SK-N-SH (cell line): ENCODE measurements around the gene ZBTB16. TPM values are rescaled to one million over a fixed set of nuclear protein-coding genes. Genes with fewer than 3 reads are reported as not detected.

Source experiments
- CTCF ChIA-PET: fragments of 300-600, 350-600 bp; formaldehyde crosslinking; extraction: SDS; loops from one replicate; lab custom pipeline; 2021; lab: Yijun Ruan, JAX
- POLR2A ChIA-PET: fragments of 350-600 bp; sonication (Branson Sonifier 250); formaldehyde crosslinking; extraction: SDS; loops from one replicate; lab custom pipeline; 2020; ENCODE audit warnings: antibody characterized with exemption, inconsistent platforms; lab: Yijun Ruan, JAX
- DNase-seq: peaks from one replicate; pipeline ENCODE4 v3.0.0; 2012
- H2AFZ ChIP-seq: fragments of 200-600 bp; sonication (generic); 2 replicates; pipeline ENCODE4 v1.8.1; 2016; ENCODE audit warnings: antibody characterized with exemption, mild to moderate bottlenecking, low read depth
- H3F3A ChIP-seq: fragments of 200-600 bp; sonication (generic); replicated peaks from 2 replicates; pipeline ENCODE3; 2016; ENCODE audit warnings: antibody characterized with exemption, mild to moderate bottlenecking; ENCODE audit not compliant: insufficient read depth
- H3K27ac ChIP-seq, 2 experiments: fragments of 200-500 bp in 1 of 2; fragments of 200-600 bp in 1 of 2; sonication (Bioruptor generic) in 1 of 2; sonication (generic), shearing (Covaris generic) in 1 of 2; 2 replicates each; pipeline versions ENCODE4 v1.5.1 to v1.6.1; 2014 to 2016; ENCODE audit warnings: low read depth in 2 of 2, inconsistent platforms in 1 of 2, low read length in 1 of 2, mild to moderate bottlenecking in 1 of 2, mixed read lengths in 1 of 2
- H3K27me3 ChIP-seq: fragments of 200-600 bp; sonication (generic), shearing (Covaris generic); 2 replicates; pipeline ENCODE4 v1.6.1; 2016; ENCODE audit warnings: mixed run types; ENCODE audit not compliant: insufficient read depth
- H3K36me3 ChIP-seq, 2 experiments: fragments of 200-500 bp in 1 of 2; fragments of 200-600 bp in 1 of 2; sonication (Bioruptor generic) in 1 of 2; sonication (generic) in 1 of 2; replicated peaks in 1 of 2; 2 replicates each; pipeline versions ENCODE3 to v1.5.1; 2014 to 2016; ENCODE audit warnings: low read length in 1 of 2, mild to moderate bottlenecking in 1 of 2; ENCODE audit not compliant: insufficient read depth in 2 of 2, control insufficient read depth in 1 of 2
- H3K4me1 ChIP-seq, 2 experiments: fragments of 200-500 bp in 1 of 2; fragments of 200-600 bp in 1 of 2; sonication (Bioruptor generic) in 1 of 2; sonication (generic), shearing (Covaris generic) in 1 of 2; 2 replicates each; pipeline versions ENCODE4 v1.5.1 to v1.6.1; 2014 to 2016; ENCODE audit warnings: low read depth in 1 of 2, low read length in 1 of 2, mixed run types in 1 of 2; ENCODE audit not compliant: insufficient read depth in 2 of 2, control insufficient read depth in 1 of 2
- H3K4me2 ChIP-seq: fragments of 200-600 bp; sonication (generic), shearing (Covaris generic); 2 replicates; pipeline ENCODE4 v1.6.1; 2017; ENCODE audit warnings: mixed run types
- H3K4me3 ChIP-seq, 2 experiments: fragments of 200-500 bp in 1 of 2; fragments of 200-600 bp in 1 of 2; sonication (Bioruptor generic) in 1 of 2; sonication (generic), shearing (Covaris generic) in 1 of 2; 2 replicates each; pipeline versions ENCODE4 v1.5.1 to v1.8.1; 2014 to 2016; ENCODE audit warnings: low read depth in 2 of 2, inconsistent platforms in 1 of 2, low read length in 1 of 2, mild to moderate bottlenecking in 1 of 2, mixed read lengths in 1 of 2, moderate library complexity in 1 of 2
- H3K79me2 ChIP-seq: fragments of 200-600 bp; sonication (generic); 2 replicates; pipeline ENCODE4 v1.8.1; 2017; ENCODE audit warnings: mild to moderate bottlenecking; ENCODE audit not compliant: insufficient read depth
- H3K9ac ChIP-seq: fragments of 200-600 bp; sonication (generic); 2 replicates; pipeline ENCODE4 v1.6.1; 2017; ENCODE audit warnings: mixed run types
- H3K9me2 ChIP-seq: fragments of 200-600 bp; sonication (generic); 2 replicates; pipeline ENCODE4 v1.6.1; 2017; ENCODE audit warnings: mixed run types
- H3K9me3 ChIP-seq: fragments of 200-600 bp; sonication (generic); 2 replicates; pipeline ENCODE4 v1.6.1; 2017; ENCODE audit warnings: mixed run types, mild to moderate bottlenecking, moderate library complexity
- H4K20me1 ChIP-seq: fragments of 200-600 bp; sonication (generic); 2 replicates; pipeline ENCODE4 v1.6.1; 2017; ENCODE audit warnings: mild to moderate bottlenecking, mixed run types; ENCODE audit not compliant: insufficient read depth
- ELF1 ChIP-seq: IDR thresholded peaks from 2 replicates; pipeline ENCODE4 v1.4.0; 2012
- EZH2phosphoT487 ChIP-seq: fragments of 200-600 bp; sonication (generic); IDR thresholded peaks from 2 replicates; pipeline ENCODE4 v1.6.1; 2017; ENCODE audit warnings: low read depth, mixed run types, mild to moderate bottlenecking, antibody characterized with exemption, moderate library complexity, borderline replicate concordance
- FOSL2 ChIP-seq: IDR thresholded peaks from 2 replicates; pipeline ENCODE4 v1.4.0; 2012; ENCODE audit warnings: low read depth, mild to moderate bottlenecking, moderate library complexity, borderline replicate concordance
- FOXJ3 ChIP-seq: sonication (generic); formaldehyde crosslinking; IDR thresholded peaks from 2 replicates; pipeline ENCODE4 v1.5.1; 2020; ENCODE audit warnings: mild to moderate bottlenecking, missing genetic modification reagents
- FOXM1 ChIP-seq: IDR thresholded peaks from 2 replicates; pipeline ENCODE4 v1.4.0; 2012; ENCODE audit warnings: low read depth, mild to moderate bottlenecking
- GATA2 ChIP-seq: sonication (generic); formaldehyde crosslinking; IDR thresholded peaks from 2 replicates; pipeline ENCODE4 v1.5.0; 2020; ENCODE audit warnings: mild to moderate bottlenecking, missing genetic modification reagents
- IRF3 ChIP-seq: fragments of 150-350 bp; IDR thresholded peaks from 2 replicates; pipeline ENCODE4 v1.6.1; 2016; ENCODE audit warnings: mild to moderate bottlenecking, low read depth, low read length
- MAX ChIP-seq: IDR thresholded peaks from 2 replicates; pipeline ENCODE4 v1.4.0; 2012; ENCODE audit warnings: low read depth
- MEF2A ChIP-seq: IDR thresholded peaks from 2 replicates; pipeline ENCODE4 v1.4.0; 2012; ENCODE audit warnings: low read depth, borderline replicate concordance
- MXI1 ChIP-seq: IDR thresholded peaks from 2 replicates; pipeline ENCODE4 v1.6.1; 2012; ENCODE audit warnings: mild to moderate bottlenecking, low read depth, low read length, improper control_type of control experiment
- NFIC ChIP-seq: IDR thresholded peaks from 2 replicates; pipeline ENCODE4 v1.4.0; 2012; ENCODE audit warnings: borderline replicate concordance
- NRF1 ChIP-seq: IDR thresholded peaks from 2 replicates; pipeline ENCODE4 v1.6.1; 2012; ENCODE audit warnings: low read depth, mild to moderate bottlenecking, low read length
- PBX3 ChIP-seq: IDR thresholded peaks from 2 replicates; pipeline ENCODE4; 2012
- POLR2AphosphoS5 ChIP-seq: IDR thresholded peaks from 2 replicates; pipeline ENCODE4 v1.6.1; 2012; ENCODE audit warnings: low read depth, low read length
- REST ChIP-seq: IDR thresholded peaks from 2 replicates; pipeline ENCODE4 v1.6.1; 2012; ENCODE audit warnings: mild to moderate bottlenecking, low read depth, low read length, moderate library complexity
- RXRA ChIP-seq: IDR thresholded peaks from 2 replicates; pipeline ENCODE4 v1.4.0; 2012; ENCODE audit warnings: low read depth, mild to moderate bottlenecking, borderline replicate concordance
- SIN3A ChIP-seq: IDR thresholded peaks from 2 replicates; pipeline ENCODE4 v1.6.1; 2012; ENCODE audit warnings: low read depth, mild to moderate bottlenecking, low read length, moderate library complexity, borderline replicate concordance
- SMC3 ChIP-seq: IDR thresholded peaks from 2 replicates; pipeline ENCODE4 v1.6.1; 2012; ENCODE audit warnings: low read depth, low read length, improper control_type of control experiment
- USF2 ChIP-seq: fragments of 150-350 bp; IDR thresholded peaks from 2 replicates; pipeline ENCODE4 v1.6.1; 2017; ENCODE audit warnings: antibody characterized with exemption, low read length, low read depth, borderline replicate concordance
- YY1 ChIP-seq: IDR thresholded peaks from 2 replicates; pipeline ENCODE4 v1.4.0; 2012; ENCODE audit warnings: low read depth, mild to moderate bottlenecking
- WGBS: methylation state at CpG from one replicate; pipeline ENCODE4 v1.1.6; 2017; ENCODE audit warnings: low lambda C conversion rate; 5-methylcytosine and 5-hydroxymethylcytosine counted together
- polyA plus RNA-seq, 3 experiments: library from polyadenylated mRNA; depleted of rRNA; stranded (reverse); fragments of >200 nt; gene quantifications; 2 replicates each; pipeline ENCODE4 v1.2.3, GENCODE V29; 2012

The ZBTB16 gene
- polyA plus RNA-seq, 1 of the 3 experiments (the other 2 are of a cell fraction): not detected

GRCh38 chr11:114095899-114096298, 36.4 kb downstream of the ZBTB16 start (continued):
- TF ChIP-seq REST: no peak
- no peak for TF ChIP-seq YY1
- no peak for TF ChIP-seq PBX3
- TF ChIP-seq, all 33 proteins: peak for 0

GRCh38 chr11:114097832-114098231, 38.3 kb downstream of the ZBTB16 start:
- Histone ChIP-seq H3K27me3 (no peaks in the 10 kb centered on the region), H3F3A (no peaks in the 10 kb centered on the region), H3K27ac (no peak overlapping the region), H3K4me1 (no peaks in the 10 kb centered on the region; a peak in 1 of 4 replicates), H3K4me2 (no peak overlapping the region), H3K36me3 (no peaks in the 10 kb centered on the region), H3K9me2 (no peaks in the 10 kb centered on the region), H3K79me2 (no peaks in the 10 kb centered on the region), H3K9ac (no peak overlapping the region), H2AFZ (no peak overlapping the region), H3K9me3 (no peaks in the 10 kb centered on the region), H4K20me1 (no peaks in the 10 kb centered on the region), H3K4me3 (no peak overlapping the region)
- CTCF ChIA-PET: interaction anchor here (0.7 to 0.9 kb wide), 2 partner anchors 21 to 103 kb away, joined by 3 read pairs; no protein-coding TSS in a partner anchor
- DNase-seq: no peak
- 54% methylated on average over 2 of the region's 2 CpGs for WGBS
- POLR2A ChIA-PET: no interaction called here
- TF ChIP-seq MXI1 (no peak), ELF1 (no peak), NFIC (no peak), POLR2AphosphoS5 (no peak), NRF1 (no peak)

GRCh38 chr11:114098927-114099326, 39.4 kb downstream of the ZBTB16 start:
- Histone ChIP-seq H3K4me1 (no peaks in the 10 kb centered on the region; a peak in 1 of 4 replicates), H3K9me3 (no peaks in the 10 kb centered on the region), H3K4me2 (no peak overlapping the region), H3K9me2 (no peaks in the 10 kb centered on the region), H3K4me3 (no peak overlapping the region), H3K36me3 (no peaks in the 10 kb centered on the region), H2AFZ (no peak overlapping the region), H3K27ac (no peak overlapping the region), H4K20me1 (no peaks in the 10 kb centered on the region), H3F3A (no peaks in the 10 kb centered on the region), H3K79me2 (no peaks in the 10 kb centered on the region), H3K9ac (no peak overlapping the region), H3K27me3 (no peaks in the 10 kb centered on the region; the same call in 1 of the 2 replicates)
- ChIA-PET CTCF (interaction anchor here (0.6 to 1.2 kb wide), 5 partner anchors 9 to 162 kb away, joined by 3 read pairs; no protein-coding TSS in a partner anchor), POLR2A (no interaction called here)
- WGBS: 55% methylated on average over 3 of the region's 3 CpGs
- DNase-seq: no peak
- TF ChIP-seq FOXJ3 (CRISPR knock-in tag) (no peak), ELF1 (no peak), USF2 (no peak), IRF3 (no peak), NFIC (no peak), GATA2 (CRISPR knock-in tag) (no peak), FOSL2 (no peak), EZH2phosphoT487 (no peak), RXRA (no peak), FOXM1 (no peak), MAX (no peak), MEF2A (no peak), NRF1 (no peak), POLR2AphosphoS5 (no peak), SIN3A (no peak), SMC3 (no peak)
